SKM-1 treated with dmso at 0.1 percent for 144 hours (cell line): Measurements from ENCODE around the gene KDM5C.

Experiments used
- DNase-seq: peaks from one replicate; lab custom pipeline; 2025; ENCODE audit not compliant: unreplicated experiment; lab: John Stamatoyannopoulos, UW

The KDM5C gene

GRCh38 chrX:53251307-53251706 lies 26.3 kb upstream of the KDM5C start:
- no peak for DNase-seq

- no peak for DNase-seq
These were observed 25.5 kb upstream of the KDM5C start for GRCh38 chrX:53250556-53250955.

- no peak for DNase-seq
These were observed 24.5 kb upstream of the KDM5C start for GRCh38 chrX:53249408-53250042.

GRCh38 chrX:53247928-53248327 lies 22.9 kb upstream of the KDM5C start:
- DNase-seq, result no peak

- no peak for DNase-seq
These were observed 21.2 kb upstream of the KDM5C start for GRCh38 chrX:53246231-53246630.

- no peak for DNase-seq
These were observed 19.6 kb upstream of the KDM5C start for GRCh38 chrX:53244610-53245009.

- no peak for DNase-seq
These were observed 17.3 kb upstream of the KDM5C start for GRCh38 chrX:53242310-53242709.

- DNase-seq, result no peak
These were observed 16.6 kb upstream of the KDM5C start for GRCh38 chrX:53241558-53241957.

GRCh38 chrX:53239474-53239873 lies 14.5 kb upstream of the KDM5C start:
- peak; percentile 3 for DNase-seq

GRCh38 chrX:53237056-53237455 lies 12.0 kb upstream of the KDM5C start:
- DNase-seq, result no peak

- no peak for DNase-seq
These were observed 11.1 kb upstream of the KDM5C start for GRCh38 chrX:53236025-53236679.

- no peak for DNase-seq
These were observed 10.6 kb upstream of the KDM5C start for GRCh38 chrX:53235566-53235965.

GRCh38 chrX:53234484-53234883 lies 9.5 kb upstream of the KDM5C start:
- DNase-seq, result no peak

- DNase-seq, result no peak
These were observed 8.5 kb upstream of the KDM5C start for GRCh38 chrX:53233536-53233935.

GRCh38 chrX:53230116-53230515 lies 5.1 kb upstream of the KDM5C start:
- no peak for DNase-seq

GRCh38 chrX:53227224-53227765 lies 2.3 kb upstream of the KDM5C start:
- DNase-seq, result no peak

GRCh38 chrX:53223955-53224859 lies 800 bp downstream of the KDM5C start:
- DNase-seq, result no peak

- DNase-seq, result no peak
These were observed 1.8 kb downstream of the KDM5C start for GRCh38 chrX:53223068-53223693.

- DNase-seq, result no peak
These were observed 13.5 kb downstream of the KDM5C start for GRCh38 chrX:53211391-53211978.

- DNase-seq, result no peak
These were observed 28.3 kb downstream of the KDM5C start for GRCh38 chrX:53196678-53197077.

- DNase-seq, result no peak
These were observed 29.6 kb downstream of the KDM5C start for GRCh38 chrX:53195401-53195800.
